Measurements from ENCODE around the gene PLXNA2.

PLXNA2 gene

GRCh38 chr1:208175508-208175895 is 68.7 kb downstream of the PLXNA2 start:
- H3K4me3 ChIP-seq (ENCODE audit: control insufficient read depth in 1 of 7, extremely low read depth in 1 of 7, insufficient read depth in 4 of 7, low read depth in 2 of 7, low read length in 6 of 7): no peak overlapping the region
- H3K9me3 ChIP-seq (ENCODE audit: control extremely low read depth in 1 of 5, control insufficient read depth in 4 of 5, insufficient read depth in 2 of 5, low read depth in 1 of 5, low read length in 4 of 5): no peaks in the 10 kb centered on the region
- H3K27me3 ChIP-seq (replicated peaks in 2 of 5; ENCODE audit: control insufficient read depth in 4 of 5, insufficient read depth in 5 of 5, low read length in 4 of 5): no peaks in the 10 kb centered on the region
- ChIA-PET CTCF (interaction anchor here (0.9 to 1.9 kb wide), 3 partner anchors 9 to 66 kb away, joined by 3 to 6 read pairs (median 6); no protein-coding TSS in a partner anchor), POLR2A (no interaction called here)
- H3K4me1 ChIP-seq (ENCODE audit: control extremely low read depth in 1 of 4, control insufficient read depth in 4 of 4, insufficient read depth in 4 of 4, low read length in 3 of 4): peaks cover 0 to 25% (median 15%) of the 10 kb centered on the region in 4 experiments
- no peaks in the 10 kb centered on the region for H3K36me3 ChIP-seq (ENCODE audit: control insufficient read depth in 4 of 4, insufficient read depth in 4 of 4, low read length in 3 of 4)
- no peak for DNase-seq
- no peak overlapping the region for H3K27ac ChIP-seq (ENCODE audit: insufficient read depth in 1 of 2, low read depth in 1 of 2, low read length in 2 of 2, poor library complexity in 1 of 2, severe bottlenecking in 2 of 2)

- Histone ChIP-seq H3K4me3 (ENCODE audit: control insufficient read depth in 1 of 7, extremely low read depth in 1 of 7, insufficient read depth in 4 of 7, low read depth in 2 of 7, low read length in 6 of 7) (no peak overlapping the region), H3K36me3 (ENCODE audit: control insufficient read depth in 4 of 4, insufficient read depth in 4 of 4, low read length in 3 of 4) (no peaks in the 10 kb centered on the region), H3K4me1 (ENCODE audit: control extremely low read depth in 1 of 4, control insufficient read depth in 4 of 4, insufficient read depth in 4 of 4, low read length in 3 of 4) (peaks cover 0 to 29% (median 21%) of the 10 kb centered on the region in 4 experiments), H3K9me3 (ENCODE audit: control extremely low read depth in 1 of 5, control insufficient read depth in 4 of 5, insufficient read depth in 2 of 5, low read depth in 1 of 5, low read length in 4 of 5) (no peaks in the 10 kb centered on the region), H3K27me3 (replicated peaks in 2 of 5; ENCODE audit: control insufficient read depth in 4 of 5, insufficient read depth in 5 of 5, low read length in 4 of 5) (no peaks in the 10 kb centered on the region), H3K27ac (ENCODE audit: insufficient read depth in 1 of 2, low read depth in 1 of 2, low read length in 2 of 2, poor library complexity in 1 of 2, severe bottlenecking in 2 of 2) (no peak overlapping the region)
- WGBS (ENCODE audit: insufficient coverage): 91% methylated on average over 6 of the region's 6 CpGs
- CTCF ChIA-PET: interaction anchor here (0.6 to 1.4 kb wide), 3 partner anchors 9 to 45 kb away, joined by 3 to 6 read pairs (median 3); no protein-coding TSS in a partner anchor
- no peak for DNase-seq
- POLR2A ChIA-PET: no interaction called here
Measured at GRCh38 chr1:208174731-208175507, 69.3 kb downstream of the PLXNA2 start.

- Histone ChIP-seq H3K36me3 (ENCODE audit: control insufficient read depth in 4 of 4, insufficient read depth in 4 of 4, low read length in 3 of 4) (no peaks in the 10 kb centered on the region), H3K9me3 (ENCODE audit: control extremely low read depth in 1 of 5, control insufficient read depth in 4 of 5, insufficient read depth in 2 of 5, low read depth in 1 of 5, low read length in 4 of 5) (no peaks in the 10 kb centered on the region), H3K4me3 (ENCODE audit: control insufficient read depth in 1 of 7, extremely low read depth in 1 of 7, insufficient read depth in 4 of 7, low read depth in 2 of 7, low read length in 6 of 7) (no peak overlapping the region), H3K27me3 (replicated peaks in 2 of 5; ENCODE audit: control insufficient read depth in 4 of 5, insufficient read depth in 5 of 5, low read length in 4 of 5) (no peaks in the 10 kb centered on the region), H3K4me1 (ENCODE audit: control extremely low read depth in 1 of 4, control insufficient read depth in 4 of 4, insufficient read depth in 4 of 4, low read length in 3 of 4) (peaks cover 0 to 29% (median 21%) of the 10 kb centered on the region in 4 experiments), H3K27ac (ENCODE audit: insufficient read depth in 1 of 2, low read depth in 1 of 2, low read length in 2 of 2, poor library complexity in 1 of 2, severe bottlenecking in 2 of 2) (no peak overlapping the region)
- ChIA-PET POLR2A (no interaction called here), CTCF (no interaction called here)
- no peak for DNase-seq
- no CpG with 5 or more reads among the region's 5 CpGs for WGBS (ENCODE audit: insufficient coverage)
Measured at GRCh38 chr1:208174200-208174599, 70.0 kb downstream of the PLXNA2 start.

GRCh38 chr1:208173749-208174148 is 70.4 kb downstream of the PLXNA2 start:
- Histone ChIP-seq H3K9me3 (ENCODE audit: control extremely low read depth in 1 of 5, control insufficient read depth in 4 of 5, insufficient read depth in 2 of 5, low read depth in 1 of 5, low read length in 4 of 5) (no peaks in the 10 kb centered on the region), H3K27ac (ENCODE audit: insufficient read depth in 1 of 2, low read depth in 1 of 2, low read length in 2 of 2, poor library complexity in 1 of 2, severe bottlenecking in 2 of 2) (no peak overlapping the region), H3K36me3 (ENCODE audit: control insufficient read depth in 4 of 4, insufficient read depth in 4 of 4, low read length in 3 of 4) (no peaks in the 10 kb centered on the region), H3K4me3 (ENCODE audit: control insufficient read depth in 1 of 7, extremely low read depth in 1 of 7, insufficient read depth in 4 of 7, low read depth in 2 of 7, low read length in 6 of 7) (no peak overlapping the region), H3K4me1 (ENCODE audit: control extremely low read depth in 1 of 4, control insufficient read depth in 4 of 4, insufficient read depth in 4 of 4, low read length in 3 of 4) (peaks cover 0 to 29% (median 21%) of the 10 kb centered on the region in 4 experiments), H3K27me3 (replicated peaks in 2 of 5; ENCODE audit: control insufficient read depth in 4 of 5, insufficient read depth in 5 of 5, low read length in 4 of 5) (no peaks in the 10 kb centered on the region)
- POLR2A ChIA-PET: no interaction called here
- CTCF ChIA-PET: interaction anchor here (1.6 to 1.9 kb wide), 2 partner anchors 11 to 20 kb away, joined by 4 to 5 read pairs; no protein-coding TSS in a partner anchor
- DNase-seq: no peak
- WGBS (ENCODE audit: insufficient coverage): 100% methylated on average over 1 of the region's 6 CpGs

- CTCF ChIA-PET: interaction anchor here (0.6 to 1.9 kb wide), 7 partner anchors 10 to 69 kb away, joined by 3 to 5 read pairs (median 3); no protein-coding TSS in a partner anchor
- H3K36me3 ChIP-seq (ENCODE audit: control insufficient read depth in 4 of 4, insufficient read depth in 4 of 4, low read length in 3 of 4): no peaks in the 10 kb centered on the region
- POLR2A ChIA-PET: interaction anchor here (0.6 kb wide), 1 partner anchor 67 kb away, joined by 5 read pairs; no protein-coding TSS in a partner anchor
- peak in 1 of 3 donors; percentile 43 for DNase-seq
- no peaks in the 10 kb centered on the region for H3K27me3 ChIP-seq (replicated peaks in 2 of 5; ENCODE audit: control insufficient read depth in 4 of 5, insufficient read depth in 5 of 5, low read length in 4 of 5)
- peaks cover 0 to 29% (median 21%) of the 10 kb centered on the region in 4 experiments for H3K4me1 ChIP-seq (ENCODE audit: control extremely low read depth in 1 of 4, control insufficient read depth in 4 of 4, insufficient read depth in 4 of 4, low read length in 3 of 4)
- 82% methylated on average over 4 of the region's 6 CpGs for WGBS (ENCODE audit: insufficient coverage)
- no peaks in the 10 kb centered on the region for H3K9me3 ChIP-seq (ENCODE audit: control extremely low read depth in 1 of 5, control insufficient read depth in 4 of 5, insufficient read depth in 2 of 5, low read depth in 1 of 5, low read length in 4 of 5)
- no peak overlapping the region for H3K4me3 ChIP-seq (ENCODE audit: control insufficient read depth in 1 of 7, extremely low read depth in 1 of 7, insufficient read depth in 4 of 7, low read depth in 2 of 7, low read length in 6 of 7)
- H3K27ac ChIP-seq (ENCODE audit: insufficient read depth in 1 of 2, low read depth in 1 of 2, low read length in 2 of 2, poor library complexity in 1 of 2, severe bottlenecking in 2 of 2): no peak overlapping the region
Measured at GRCh38 chr1:208172423-208173145, 71.6 kb downstream of the PLXNA2 start.

GRCh38 chr1:208171616-208172422 is 72.4 kb downstream of the PLXNA2 start:
- H3K9me3 ChIP-seq (ENCODE audit: control extremely low read depth in 1 of 5, control insufficient read depth in 4 of 5, insufficient read depth in 2 of 5, low read depth in 1 of 5, low read length in 4 of 5): no peaks in the 10 kb centered on the region
- DNase-seq: peak in 2 of 3 donors; percentile 58 to 70
- no peaks in the 10 kb centered on the region for H3K36me3 ChIP-seq (ENCODE audit: control insufficient read depth in 4 of 4, insufficient read depth in 4 of 4, low read length in 3 of 4)
- no peak overlapping the region for H3K27ac ChIP-seq (ENCODE audit: insufficient read depth in 1 of 2, low read depth in 1 of 2, low read length in 2 of 2, poor library complexity in 1 of 2, severe bottlenecking in 2 of 2)
- ChIA-PET POLR2A (interaction anchor here (0.6 kb wide), 1 partner anchor 68 kb away, joined by 5 read pairs; no protein-coding TSS in a partner anchor), CTCF (interaction anchor here (0.6 to 1.9 kb wide), 6 partner anchors 9 to 70 kb away, joined by 3 to 5 read pairs (median 3); no protein-coding TSS in a partner anchor)
- 50% methylated on average over 5 of the region's 7 CpGs for WGBS (ENCODE audit: insufficient coverage)
- H3K4me1 ChIP-seq (ENCODE audit: control extremely low read depth in 1 of 4, control insufficient read depth in 4 of 4, insufficient read depth in 4 of 4, low read length in 3 of 4): peaks cover 0 to 29% (median 21%) of the 10 kb centered on the region in 4 experiments
- H3K27me3 ChIP-seq (replicated peaks in 2 of 5; ENCODE audit: control insufficient read depth in 4 of 5, insufficient read depth in 5 of 5, low read length in 4 of 5): no peaks in the 10 kb centered on the region
- no peak overlapping the region for H3K4me3 ChIP-seq (ENCODE audit: control insufficient read depth in 1 of 7, extremely low read depth in 1 of 7, insufficient read depth in 4 of 7, low read depth in 2 of 7, low read length in 6 of 7)

All from common myeloid progenitor, CD34-positive (primary cell).